LHCN-M2 (cell line): Measurements from ENCODE around the gene CDC14A. TPM values are rescaled to one million over a fixed set of nuclear protein-coding genes. Genes with fewer than 3 reads are reported as not detected.

Experiments used
- DNase-seq: peaks from one replicate; pipeline ENCODE4 v3.0.0-alpha.2; 2012; ENCODE audit warnings: low read depth
- total RNA-seq: library from RNA; depleted of rRNA; stranded (reverse); fragments of >200 nt; gene quantifications from 2 replicates; pipeline ENCODE4 v1.2.3, GENCODE V29; 2014

The CDC14A gene
- total RNA-seq, 1 experiment from 2014 or later, result 6.7 TPM

DNA sequence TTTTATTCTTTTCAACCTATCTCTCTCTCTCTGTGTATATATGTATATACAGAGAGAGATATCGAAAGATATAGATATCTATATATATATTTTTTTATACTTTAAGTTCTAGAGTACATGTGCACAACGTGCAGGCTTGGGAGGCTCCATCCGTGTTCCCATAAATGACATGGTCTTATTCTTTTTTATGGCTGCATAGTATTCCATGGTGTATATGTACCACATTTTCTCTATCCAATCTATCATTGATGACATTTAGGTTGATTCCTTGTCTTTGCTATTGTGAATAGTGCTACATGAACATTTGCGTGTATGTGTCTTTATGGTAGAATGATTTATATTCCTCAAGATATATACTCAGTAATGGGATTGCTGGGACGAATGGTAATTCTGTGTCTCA, 130.4 kb downstream of the CDC14A start:
- no peak for DNase-seq

DNA sequence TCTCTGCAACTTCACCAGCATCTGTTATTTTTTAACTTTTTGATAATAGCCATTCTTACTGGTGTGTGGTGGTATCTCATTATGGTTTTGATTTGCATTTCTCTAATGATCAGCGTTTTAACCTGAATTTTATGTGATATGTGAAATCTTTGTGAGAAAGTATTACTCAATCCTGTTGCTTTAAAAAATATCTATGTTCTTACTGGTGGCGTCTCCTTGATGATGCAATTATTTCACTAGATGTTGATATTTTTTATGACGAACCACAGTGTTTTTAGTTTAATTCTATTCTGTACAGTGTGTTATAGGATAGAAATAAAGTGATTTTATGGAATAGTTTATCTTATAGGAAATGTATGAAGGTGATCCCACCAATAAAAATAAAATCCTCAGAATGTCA, 130.9 kb downstream of the CDC14A start:
- no peak for DNase-seq

DNA sequence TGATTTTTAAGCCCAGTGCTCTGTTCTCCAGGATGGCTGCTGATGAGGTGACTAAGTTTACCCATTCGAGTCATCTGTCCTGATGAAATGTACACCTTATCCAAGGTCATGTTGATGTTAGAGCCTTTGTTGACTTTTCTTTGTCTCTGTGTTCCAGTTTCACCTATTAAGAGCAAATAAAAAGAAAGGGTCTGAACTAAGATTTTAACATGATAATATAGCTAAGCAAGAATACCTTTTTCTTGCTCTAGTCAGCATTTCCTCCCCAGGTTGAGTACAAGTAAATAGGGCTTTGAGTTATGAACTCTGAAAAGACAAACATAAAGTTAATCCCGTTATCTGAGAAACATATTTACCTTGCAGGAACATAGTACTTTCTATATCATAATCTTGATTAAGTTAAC, 133.6 kb downstream of the CDC14A start:
- peak; percentile 5 for DNase-seq

DNA sequence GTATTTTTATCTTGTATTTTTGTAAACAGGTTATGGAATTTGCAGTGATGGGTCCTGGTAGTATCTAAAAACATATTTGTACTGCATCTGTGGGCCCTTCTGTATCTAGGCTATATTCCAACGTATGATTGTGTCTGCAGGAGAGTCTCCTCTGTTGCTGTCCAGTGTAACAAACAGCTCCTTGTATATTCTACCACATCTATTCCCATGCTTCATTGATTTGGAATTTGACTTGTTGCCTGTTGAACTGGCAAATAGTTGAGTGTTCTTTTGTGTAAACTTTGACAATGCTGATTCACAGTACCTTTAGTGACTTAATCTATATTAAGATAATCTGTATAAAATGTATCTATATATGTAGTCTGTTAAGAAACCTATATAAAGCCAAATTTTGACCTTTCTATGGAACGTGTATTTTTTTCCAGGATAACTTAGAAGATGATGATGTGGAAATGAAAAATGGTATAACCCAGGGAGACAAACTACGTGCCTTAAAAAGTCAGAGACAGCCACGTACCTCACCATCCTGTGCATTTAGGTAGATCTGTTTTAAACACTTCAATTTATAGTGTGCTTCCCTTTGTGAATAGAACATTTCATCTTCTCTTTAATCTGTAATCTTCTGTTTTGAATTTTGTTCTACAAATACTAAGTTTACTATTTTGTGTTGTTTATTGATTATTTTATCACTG, 142.2 kb downstream of the CDC14A start:
- DNase-seq, result no peak

DNA sequence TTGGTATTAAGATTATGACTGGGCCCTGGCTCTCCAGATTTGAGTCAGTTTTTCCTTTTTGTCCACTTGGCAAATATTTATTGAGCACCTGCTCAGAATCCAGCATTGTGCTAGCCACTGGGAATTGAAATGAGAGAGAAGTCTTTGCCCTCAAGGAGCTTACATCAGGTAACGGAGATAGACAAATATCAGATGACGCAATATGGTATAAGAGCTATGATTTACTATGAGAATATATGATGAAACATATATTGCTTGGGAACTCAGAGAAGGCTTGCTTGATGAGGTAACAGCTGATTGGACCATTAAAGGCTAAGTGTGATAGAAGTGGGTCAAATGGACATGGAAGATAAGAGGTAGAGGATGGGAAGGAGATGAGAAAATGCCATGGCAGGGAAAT, 144.6 kb downstream of the CDC14A start:
- DNase-seq, result no peak

DNA sequence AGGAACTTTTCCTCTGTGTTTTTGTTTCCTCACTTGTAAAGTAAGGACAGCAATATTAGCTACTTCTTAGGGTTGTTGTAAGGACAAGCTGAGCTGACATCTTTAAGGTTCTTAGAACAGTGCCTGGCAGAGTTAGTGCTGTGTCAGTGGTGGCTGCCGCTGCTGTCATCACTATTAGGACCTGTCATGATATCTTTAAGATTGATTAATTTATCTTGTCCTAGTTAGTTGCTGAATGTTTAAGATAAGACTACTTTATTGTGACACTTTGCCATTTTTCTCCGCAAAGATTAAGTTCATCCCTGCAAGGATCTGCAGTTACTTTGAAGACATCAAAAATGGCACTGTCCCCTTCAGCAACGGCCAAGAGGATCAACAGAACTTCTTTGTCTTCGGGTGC, 145.5 kb downstream of the CDC14A start:
- DNase-seq, result no peak

DNA sequence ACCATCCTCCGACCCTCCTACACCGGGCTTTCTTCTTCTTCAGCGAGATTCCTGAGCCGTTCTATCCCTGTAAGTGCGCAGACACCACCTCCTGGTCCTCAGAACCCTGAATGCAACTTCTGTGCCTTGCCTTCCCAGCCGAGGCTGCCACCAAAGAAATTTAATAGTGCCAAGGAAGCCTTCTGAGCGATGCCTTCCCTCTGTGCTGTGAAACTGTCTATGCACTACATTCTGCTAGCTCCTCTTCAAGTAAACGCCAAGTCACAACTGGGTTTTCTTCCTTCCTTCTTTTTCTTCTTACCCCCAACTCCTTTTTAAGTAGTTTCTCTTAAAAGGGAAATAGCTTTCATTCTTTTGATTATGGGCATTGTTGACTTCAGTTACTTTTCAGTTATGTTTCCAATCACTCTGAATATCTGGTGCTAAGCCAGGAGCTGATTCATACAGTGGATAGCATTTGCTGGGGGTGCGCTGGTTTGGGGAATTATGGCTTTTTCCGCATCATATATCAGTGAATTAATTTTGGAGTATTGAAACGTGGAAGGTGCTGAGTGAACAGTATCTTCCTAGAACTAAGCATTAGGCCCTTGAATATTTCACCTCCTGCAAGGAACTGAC, 147.0 kb downstream of the CDC14A start:
- no peak for DNase-seq

DNA sequence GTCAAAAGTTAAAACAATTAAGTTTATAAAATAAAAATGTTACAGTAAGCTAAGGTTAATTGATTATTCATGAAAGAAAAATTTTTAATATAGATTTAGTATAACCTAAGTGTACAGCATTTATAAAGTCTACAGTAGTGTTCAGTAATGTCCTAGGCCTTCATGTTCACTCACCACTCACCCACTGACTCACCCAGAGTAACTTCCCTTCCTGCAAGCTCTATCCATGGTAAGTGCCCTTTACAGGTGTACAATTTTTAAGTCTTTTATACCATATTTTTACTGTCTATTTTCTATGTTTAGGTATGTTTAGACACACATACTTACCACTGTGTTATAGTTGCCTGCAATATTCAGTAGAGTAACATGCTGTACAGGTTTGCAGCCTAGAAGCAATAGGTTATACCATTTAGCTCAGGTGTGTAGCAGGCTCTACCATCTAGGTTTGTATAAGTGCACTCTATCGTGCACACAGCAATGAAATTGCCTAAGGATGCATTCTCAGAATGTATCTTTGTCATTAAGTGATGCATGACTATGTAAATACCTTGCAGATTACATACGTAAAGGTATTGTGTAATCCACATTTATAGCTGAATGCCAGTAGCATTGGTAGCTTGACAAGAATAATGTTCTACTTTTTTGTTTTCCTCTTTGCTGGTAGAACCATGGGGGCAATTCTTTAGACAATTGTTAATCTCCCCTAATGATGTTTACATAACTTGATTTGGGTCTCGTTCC, 149.9 kb downstream of the CDC14A start:
- DNase-seq, result no peak

DNA sequence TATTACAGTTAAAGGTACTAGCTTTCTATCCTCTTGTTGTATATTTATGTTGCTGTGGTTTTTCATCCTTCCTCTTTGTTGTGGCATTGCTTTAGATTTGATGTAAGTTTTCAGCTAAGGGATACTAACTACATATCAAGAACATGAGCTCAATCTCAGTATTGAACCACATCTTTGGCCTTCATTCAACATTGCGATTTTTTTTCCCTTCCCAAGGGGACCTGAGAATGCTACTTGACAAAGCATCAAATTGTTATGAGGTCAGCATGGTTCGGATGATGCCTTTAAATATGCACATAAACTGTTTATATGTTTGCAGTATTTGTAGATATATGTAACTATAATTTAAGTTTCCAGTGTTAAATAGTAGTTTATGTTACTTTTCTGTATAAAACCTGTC, 153.9 kb downstream of the CDC14A start:
- DNase-seq, result peak; percentile 34

DNA sequence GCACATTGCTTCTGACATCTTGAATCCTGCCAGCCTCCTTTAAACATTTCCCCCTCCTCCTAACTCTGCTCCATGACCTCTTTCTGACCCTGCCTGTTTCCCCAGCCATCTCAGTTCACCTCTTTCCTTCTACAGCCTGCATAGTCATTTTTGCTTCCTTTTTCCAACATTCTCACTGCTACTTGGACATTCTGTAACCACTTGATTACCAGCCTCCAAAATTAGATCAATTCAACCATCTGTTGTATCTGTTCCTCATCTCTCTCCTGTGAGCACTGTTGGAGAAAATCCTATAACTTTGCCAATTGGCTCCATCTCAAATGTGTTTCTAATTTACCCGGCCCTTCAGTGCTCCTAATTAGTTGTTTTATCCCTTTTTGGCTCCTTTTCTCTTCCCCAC, 158.1 kb downstream of the CDC14A start:
- DNase-seq, result no peak

DNA sequence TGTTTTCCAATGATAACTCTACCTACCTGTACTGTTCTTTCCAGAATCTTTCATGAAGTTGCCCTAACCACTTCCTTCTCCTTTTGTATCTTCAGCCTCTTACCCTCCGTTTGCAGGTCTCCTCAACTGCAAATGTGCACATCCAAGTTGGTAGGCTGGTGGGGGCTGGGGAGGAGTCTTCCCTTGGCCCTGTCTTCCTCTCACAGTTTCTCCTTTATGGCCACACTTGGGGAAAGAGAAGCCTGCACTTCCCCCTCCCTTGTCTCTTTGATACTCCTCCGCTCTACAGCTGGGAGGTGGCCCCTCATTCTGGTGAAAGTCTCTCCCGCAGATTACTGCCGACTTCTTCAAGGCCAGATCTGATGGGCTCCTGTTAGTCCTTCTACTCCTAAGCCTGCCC, 158.8 kb downstream of the CDC14A start:
- DNase-seq, result no peak

DNA sequence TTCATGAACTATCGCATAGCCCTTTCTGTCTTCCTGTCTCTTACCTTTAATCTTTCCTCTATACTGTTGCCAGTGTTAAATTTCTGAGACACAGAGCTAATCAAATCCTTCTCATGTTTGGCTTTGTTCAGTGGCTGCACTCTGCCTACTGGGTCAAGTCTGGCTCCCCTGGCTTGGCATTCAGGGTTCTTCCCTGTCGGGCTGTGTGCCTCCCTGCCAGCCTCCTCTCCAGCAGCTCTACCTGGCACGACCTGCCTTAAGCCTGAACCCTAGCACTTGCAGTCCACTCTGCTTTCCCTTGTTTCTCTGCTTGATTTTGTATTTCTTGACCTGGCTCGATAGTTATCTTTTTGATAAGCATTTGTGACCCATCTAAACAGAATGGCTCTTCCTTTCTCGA, 159.5 kb downstream of the CDC14A start:
- no peak for DNase-seq

DNA sequence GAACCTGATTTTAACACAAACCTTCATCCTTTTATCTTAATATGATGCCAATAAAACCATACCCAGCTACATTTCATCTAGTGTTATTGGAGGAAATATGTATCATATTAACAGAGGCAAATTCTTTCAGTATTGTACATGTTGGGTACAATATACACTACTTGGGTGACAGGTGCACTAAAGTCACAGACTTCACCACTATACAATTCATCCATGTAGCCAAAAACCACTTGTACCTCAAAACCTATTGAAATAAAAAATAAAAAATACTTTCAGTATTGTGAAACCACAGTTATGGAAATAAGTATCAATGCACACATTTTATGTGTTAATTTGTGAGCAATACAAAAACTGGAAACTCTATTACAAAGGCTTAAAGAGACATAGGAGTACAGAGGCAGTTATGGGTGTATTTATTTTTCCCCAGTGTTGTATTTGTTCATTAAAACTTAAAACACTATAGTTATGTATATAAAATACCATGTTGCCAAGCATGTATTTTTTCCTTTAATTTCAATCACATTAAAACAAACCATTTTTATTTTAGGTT, 160.6 kb downstream of the CDC14A start:
- no peak for DNase-seq

DNA sequence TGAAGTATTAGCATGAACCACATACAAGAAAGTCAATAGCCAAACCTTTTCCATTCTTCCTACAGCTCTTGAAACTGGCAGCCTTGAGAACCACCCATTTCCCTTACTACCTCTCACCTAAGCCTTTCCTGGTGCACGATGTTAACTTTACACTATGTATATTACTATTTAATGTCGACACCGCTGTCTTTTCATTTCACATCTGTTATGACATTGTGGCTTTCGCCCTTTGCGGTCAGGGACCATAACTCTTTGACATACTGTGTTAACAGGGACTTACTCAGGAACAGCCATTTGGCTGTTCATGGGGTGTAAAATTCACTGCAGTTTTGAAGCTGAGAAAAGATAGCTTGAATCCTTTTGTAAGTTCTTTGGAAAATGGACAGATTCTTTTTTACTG, 164.6 kb downstream of the CDC14A start:
- DNase-seq, result no peak

DNA sequence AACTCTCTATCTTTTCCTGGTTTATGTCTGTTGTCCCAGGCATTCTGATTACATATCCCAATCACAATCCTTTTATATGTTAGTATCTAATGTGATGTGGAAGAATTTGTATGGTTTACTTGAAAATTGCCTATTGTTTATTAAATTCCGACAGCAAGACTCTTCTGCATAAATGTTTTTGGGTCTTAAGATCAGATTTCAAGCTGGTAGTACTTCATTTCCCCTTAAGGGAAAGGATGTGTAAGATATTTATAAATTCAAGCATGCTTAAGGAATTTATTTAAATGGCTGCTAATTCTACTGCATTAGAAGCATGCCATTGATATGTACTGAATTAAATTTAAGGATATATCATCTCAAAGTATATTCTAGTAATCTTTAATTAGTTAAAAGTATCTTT, 165.2 kb downstream of the CDC14A start:
- DNase-seq, result no peak

DNA sequence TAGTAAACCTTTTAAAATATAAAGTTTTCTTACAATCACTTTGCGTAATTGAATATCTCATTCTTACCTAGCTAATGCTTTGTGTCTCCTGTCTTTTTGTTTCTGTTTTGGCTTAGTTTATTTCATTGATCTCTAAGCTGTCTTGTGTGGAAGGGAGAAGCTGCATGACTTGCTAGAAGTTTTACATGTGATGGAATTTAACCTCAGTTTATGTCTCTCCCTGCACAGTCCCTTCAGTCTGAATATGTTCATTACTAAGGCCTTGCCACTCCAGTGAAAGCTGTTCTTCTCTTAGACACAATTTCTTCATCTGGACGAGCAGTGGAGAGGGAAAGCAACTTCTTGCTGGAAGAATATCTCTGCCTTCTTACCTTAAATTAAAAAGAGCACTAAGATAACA, 165.7 kb downstream of the CDC14A start:
- no peak for DNase-seq

DNA sequence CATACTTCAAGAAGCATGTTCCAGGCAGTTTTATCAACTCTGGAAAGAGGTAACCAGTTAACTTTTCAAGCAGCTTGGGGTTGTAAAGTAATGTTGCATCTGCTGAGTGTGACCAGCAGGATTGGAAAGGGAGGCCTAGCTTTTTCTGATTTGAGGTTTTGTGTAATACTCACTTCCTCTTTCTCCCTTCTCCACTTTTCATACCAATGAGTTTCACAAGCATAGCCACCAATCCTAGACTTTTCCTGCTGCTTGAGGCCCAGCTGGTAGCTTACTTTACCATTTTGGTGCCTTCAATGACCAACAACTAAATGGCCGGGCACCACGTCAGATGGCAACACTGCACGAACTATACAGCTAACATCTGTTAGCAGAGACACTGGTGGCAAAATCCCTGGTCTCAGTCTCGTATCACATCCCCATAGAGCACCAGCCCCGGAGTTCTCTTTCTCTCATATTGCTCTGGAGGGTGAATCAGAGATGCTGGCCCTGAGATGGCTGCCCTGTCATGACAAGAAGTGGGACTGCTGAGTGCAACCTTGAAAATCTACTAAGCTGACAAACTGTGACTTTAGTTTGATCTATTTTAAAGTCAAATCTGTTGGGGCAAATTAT, 170.8 kb downstream of the CDC14A start:
- no peak for DNase-seq

DNA sequence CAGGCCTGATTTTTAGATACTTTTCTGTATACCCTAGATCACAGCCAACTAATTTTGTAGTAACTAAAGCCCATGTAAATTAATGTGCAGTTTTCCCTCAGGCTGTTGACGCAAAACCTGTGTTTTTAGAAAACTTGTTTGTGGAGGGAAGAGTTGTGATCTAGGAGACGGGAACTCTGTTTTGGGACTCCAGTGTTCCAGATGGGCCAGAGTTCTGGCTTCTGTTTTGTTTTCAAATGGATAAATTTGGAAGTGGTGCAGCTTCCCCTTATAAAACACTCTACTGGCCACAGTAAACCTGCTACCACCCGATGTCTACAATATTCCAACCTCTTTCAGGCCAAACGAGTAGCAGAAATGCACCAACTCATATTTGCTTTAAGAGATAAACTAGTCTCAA, 172.0 kb downstream of the CDC14A start:
- DNase-seq, result no peak

DNA sequence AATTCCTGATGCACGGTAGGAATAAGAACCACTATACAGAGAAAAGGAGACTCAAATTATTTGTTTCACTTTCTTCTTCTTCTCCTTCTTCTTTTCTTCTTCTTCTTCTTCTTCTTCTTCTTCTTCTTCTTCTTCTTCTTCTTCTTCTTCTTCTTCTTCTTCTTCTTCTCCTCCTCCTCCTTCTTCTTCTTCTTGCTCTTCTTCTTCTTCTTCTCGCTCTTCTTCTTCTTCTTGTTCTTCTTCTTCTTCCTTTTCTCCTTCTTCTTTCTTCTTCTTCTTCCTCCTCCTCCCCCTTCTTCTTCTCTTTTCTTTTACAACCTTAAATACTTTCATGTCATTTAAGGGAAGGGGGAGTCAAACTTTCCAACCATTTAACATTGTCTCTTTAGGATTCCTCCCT, 174.6 kb downstream of the CDC14A start:
- DNase-seq, result no peak

DNA sequence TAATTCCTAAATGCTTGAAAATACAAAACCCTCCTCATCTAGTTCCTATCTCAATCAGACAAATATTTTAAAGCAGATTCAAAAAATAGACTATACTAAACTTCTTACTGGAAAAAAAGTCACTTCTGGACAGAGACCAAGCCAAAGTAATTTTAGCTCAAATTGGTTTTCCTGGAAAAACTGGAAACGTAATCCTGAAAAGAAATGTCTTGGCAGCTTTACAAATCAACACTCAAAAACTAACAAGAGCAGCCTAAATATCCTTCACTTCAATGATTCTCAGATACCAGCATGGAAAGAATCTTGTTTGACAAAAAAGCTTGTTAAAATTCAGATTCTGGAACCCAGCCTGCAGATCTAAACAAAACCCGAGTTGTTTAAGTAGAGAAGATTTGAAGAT, 176.6 kb downstream of the CDC14A start:
- peak; percentile 42 for DNase-seq

DNA sequence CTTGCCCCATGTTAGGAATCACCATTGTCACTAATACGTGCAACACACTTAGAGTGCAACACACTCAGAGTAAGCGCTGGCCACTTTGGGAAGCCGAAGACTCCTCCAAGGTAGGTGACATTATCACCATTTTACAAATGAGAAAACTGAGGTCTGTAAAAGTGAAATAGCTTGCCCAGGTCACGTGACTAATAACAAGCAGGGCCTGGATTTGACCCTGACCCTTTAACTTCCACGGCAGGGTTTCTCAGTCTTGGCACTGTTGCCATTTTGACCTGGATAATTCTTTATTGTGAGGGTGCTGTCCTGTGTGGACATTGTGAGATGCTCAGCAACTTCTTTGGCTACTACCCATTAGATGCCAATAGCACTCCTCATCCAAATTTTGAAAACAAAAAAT, 177.8 kb downstream of the CDC14A start:
- DNase-seq, result no peak

DNA sequence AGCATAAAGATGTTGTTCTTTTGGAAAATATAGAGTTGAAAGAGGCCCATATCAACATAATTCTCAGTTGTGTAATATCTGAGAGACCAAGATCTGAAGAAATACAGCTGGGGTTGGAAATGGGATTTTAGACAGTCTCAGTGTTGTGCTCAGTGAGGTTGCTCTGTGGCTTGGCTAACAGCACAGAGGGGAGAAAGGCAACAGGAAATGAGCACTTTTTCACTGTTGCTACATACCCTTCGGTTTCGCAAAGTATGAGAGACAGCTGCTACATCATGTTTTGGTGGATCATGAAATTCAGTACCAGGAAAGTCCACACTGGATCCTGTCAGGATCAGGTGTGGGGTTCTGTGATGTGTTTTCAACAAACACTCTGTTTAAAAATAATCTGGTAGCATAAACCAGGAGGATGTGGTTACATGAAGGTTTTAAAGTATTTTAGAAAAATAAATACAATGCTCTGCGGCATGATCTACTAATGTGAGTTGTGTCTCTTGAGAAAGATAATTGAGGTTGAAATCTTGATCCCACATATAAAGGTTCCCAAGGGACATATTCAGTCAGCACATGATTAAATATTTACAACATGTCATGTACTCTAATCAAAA, 178.7 kb downstream of the CDC14A start:
- peak; percentile 90 for DNase-seq
